GM19463 (cell line): ENCODE measurements around the gene TEX11.
"Not testable (repeated sequence)": the region's sequence is repeated elsewhere in the genome, so short reads cannot be mapped to it uniquely, and the experiment has no call there.

Source experiments
- ATAC-seq: cut with Tn5 transposase; IDR thresholded peaks from one replicate; pipeline ENCODE4 v1.9.1; 2021; ENCODE audit warnings: mild to moderate bottlenecking, moderate library complexity; ENCODE audit not compliant: unreplicated experiment

TEX11 gene

GRCh38 chrX:70908541-70908940, at the start of gene TEX11:
Gene TEX11, minus strand, starts transcription at chrX:70908711. Its CDS starts 922 bp downstream, at chrX:70907789.
- no peak for ATAC-seq

GRCh38 chrX:70954871-70955270, 46.4 kb upstream of the TEX11 start:
- no peak for ATAC-seq

- no peak for ATAC-seq
Measured at GRCh38 chrX:70924294-70924911, 15.9 kb upstream of the TEX11 start.

- ATAC-seq = no peak
Measured at GRCh38 chrX:70922774-70923473, 14.4 kb upstream of the TEX11 start.

GRCh38 chrX:70921709-70922352, 13.3 kb upstream of the TEX11 start:
- no peak for ATAC-seq

GRCh38 chrX:70916754-70917153, 8.2 kb upstream of the TEX11 start:
- no peak for ATAC-seq

- no peak for ATAC-seq
Measured at GRCh38 chrX:70907900-70908299, 611 bp downstream of the TEX11 start.

- ATAC-seq = no peak
Measured at GRCh38 chrX:70901465-70901864, 7.0 kb downstream of the TEX11 start.

- ATAC-seq = not testable (repeated sequence)
Measured at GRCh38 chrX:70890441-70890840, 18.1 kb downstream of the TEX11 start.

GRCh38 chrX:70878902-70879301, 29.6 kb downstream of the TEX11 start:
- ATAC-seq = no peak

- ATAC-seq = no peak
Measured at GRCh38 chrX:70852294-70852693, 56.2 kb downstream of the TEX11 start.

GRCh38 chrX:70844081-70844480, 64.4 kb downstream of the TEX11 start:
- not testable (repeated sequence) for ATAC-seq

GRCh38 chrX:70843620-70844019, 64.9 kb downstream of the TEX11 start:
- ATAC-seq = not testable (repeated sequence)

- ATAC-seq = no peak
Measured at GRCh38 chrX:70834589-70834988, 73.9 kb downstream of the TEX11 start.

GRCh38 chrX:70826715-70827114, 81.8 kb downstream of the TEX11 start:
- ATAC-seq = no peak

GRCh38 chrX:70825366-70825765, 83.1 kb downstream of the TEX11 start:
- no peak for ATAC-seq

- ATAC-seq = no peak
Measured at GRCh38 chrX:70808942-70809940, 99.3 kb downstream of the TEX11 start.

GRCh38 chrX:70806081-70806480, 102.4 kb downstream of the TEX11 start:
- no peak for ATAC-seq

- ATAC-seq = not testable (repeated sequence)
Measured at GRCh38 chrX:70796742-70797141, 111.8 kb downstream of the TEX11 start.

- no peak for ATAC-seq
Measured at GRCh38 chrX:70774223-70774622, 134.3 kb downstream of the TEX11 start.
